HL-60 (cell line): ENCODE results near the gene IFITM10.

Experiments used
- DNase-seq, 2 experiments: peaks; one replicate each; pipeline ENCODE4 v3.0.0-alpha.2; 2010 to 2020; ENCODE audit warnings: low read depth in 1 of 2, low spot score in 1 of 2
- H3K27ac ChIP-seq: fragments of 250-450 bp; sonication (Bioruptor Pico); replicated peaks from 2 replicates; pipeline ENCODE4 v1.5.1; 2020; ENCODE audit warnings: mild to moderate bottlenecking, moderate library complexity
- H3K27me3 ChIP-seq: fragments of 250-450 bp; sonication (Bioruptor Pico); 2 replicates; pipeline ENCODE4 v1.5.1; 2021; ENCODE audit warnings: mild to moderate bottlenecking, moderate library complexity; ENCODE audit not compliant: insufficient read depth, poor library complexity, severe bottlenecking
- H3K4me3 ChIP-seq: replicated peaks from 2 replicates; pipeline ENCODE4 v1.5.1; 2011; ENCODE audit warnings: mild to moderate bottlenecking, control low read depth, low read length; ENCODE audit not compliant: insufficient read depth
- GABPA ChIP-seq: IDR thresholded peaks from 2 replicates; pipeline ENCODE4 v1.6.1; 2012; ENCODE audit warnings: low read depth
- POLR2AphosphoS5 ChIP-seq: IDR thresholded peaks from 2 replicates; pipeline ENCODE4 v1.6.1; 2012; ENCODE audit warnings: low read depth
- REST ChIP-seq: IDR thresholded peaks from 2 replicates; pipeline ENCODE4 v1.6.1; 2012; ENCODE audit warnings: low read depth; ENCODE audit not compliant: insufficient replicate concordance
- SPI1 ChIP-seq: IDR thresholded peaks from 2 replicates; pipeline ENCODE4 v1.6.1; 2012; ENCODE audit warnings: low read depth, mild to moderate bottlenecking, borderline replicate concordance
- TF ChIP-seq, protein P1 (sequence below): IDR thresholded peaks from one replicate; pipeline ENCODE4 v1.5.1; 2011; ENCODE audit warnings: low read length, control low read depth, inconsistent platforms; ENCODE audit not compliant: insufficient read depth

The IFITM10 gene

GRCh38 chr11:1774886-1775285 is 24.5 kb upstream of the IFITM10 start:
- DNase-seq = no peak
- H3K27me3 ChIP-seq = no peaks in the 10 kb centered on the region
- H3K4me3 ChIP-seq = no peak overlapping the region
- H3K27ac ChIP-seq = no peak overlapping the region
- TF ChIP-seq SPI1 (no peak), REST (no peak), GABPA (no peak), POLR2AphosphoS5 (no peak)
- TF ChIP-seq, protein P1, sequence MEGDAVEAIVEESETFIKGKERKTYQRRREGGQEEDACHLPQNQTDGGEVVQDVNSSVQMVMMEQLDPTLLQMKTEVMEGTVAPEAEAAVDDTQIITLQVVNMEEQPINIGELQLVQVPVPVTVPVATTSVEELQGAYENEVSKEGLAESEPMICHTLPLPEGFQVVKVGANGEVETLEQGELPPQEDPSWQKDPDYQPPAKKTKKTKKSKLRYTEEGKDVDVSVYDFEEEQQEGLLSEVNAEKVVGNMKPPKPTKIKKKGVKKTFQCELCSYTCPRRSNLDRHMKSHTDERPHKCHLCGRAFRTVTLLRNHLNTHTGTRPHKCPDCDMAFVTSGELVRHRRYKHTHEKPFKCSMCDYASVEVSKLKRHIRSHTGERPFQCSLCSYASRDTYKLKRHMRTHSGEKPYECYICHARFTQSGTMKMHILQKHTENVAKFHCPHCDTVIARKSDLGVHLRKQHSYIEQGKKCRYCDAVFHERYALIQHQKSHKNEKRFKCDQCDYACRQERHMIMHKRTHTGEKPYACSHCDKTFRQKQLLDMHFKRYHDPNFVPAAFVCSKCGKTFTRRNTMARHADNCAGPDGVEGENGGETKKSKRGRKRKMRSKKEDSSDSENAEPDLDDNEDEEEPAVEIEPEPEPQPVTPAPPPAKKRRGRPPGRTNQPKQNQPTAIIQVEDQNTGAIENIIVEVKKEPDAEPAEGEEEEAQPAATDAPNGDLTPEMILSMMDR = no peak

DNA sequence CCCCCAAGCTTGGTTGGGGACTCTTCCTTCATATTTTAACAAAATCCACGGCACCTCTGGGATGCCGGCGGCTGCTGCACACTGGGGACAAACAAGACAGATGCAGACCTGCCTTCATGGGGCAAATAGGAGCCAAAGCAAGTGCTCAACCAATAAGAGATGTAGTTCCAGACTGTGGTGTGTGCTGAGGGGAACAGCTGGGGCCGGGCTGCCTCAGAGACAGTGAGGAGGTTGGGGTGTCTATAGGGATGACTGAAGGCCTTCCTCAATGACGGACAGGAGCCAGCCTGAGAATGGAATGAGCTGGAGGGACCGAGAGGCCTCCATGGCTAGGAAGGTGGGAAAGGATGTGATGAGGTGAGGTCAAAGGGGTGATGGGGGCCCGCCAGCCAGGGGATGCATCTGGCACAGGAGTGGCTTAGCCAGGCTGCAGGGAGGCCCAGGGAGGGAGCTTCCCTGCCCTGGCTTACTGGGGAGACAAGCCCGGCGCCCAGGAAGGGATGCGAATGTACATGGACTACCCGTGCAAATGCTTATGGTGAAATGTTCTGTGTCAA is 23.7 kb upstream of the IFITM10 start:
- Histone ChIP-seq H3K4me3 (no peak overlapping the region), H3K27ac (peak overlapping the region; percentile 66)

More for the DNA sequence above, 23.7 kb upstream of the IFITM10 start:
- no peak for DNase-seq
- H3K27me3 ChIP-seq = no peaks in the 10 kb centered on the region
- TF ChIP-seq SPI1 = no peak
- TF ChIP-seq, protein P1 = no peak
- TF ChIP-seq POLR2AphosphoS5 = no peak
- no peak for TF ChIP-seq REST
- TF ChIP-seq GABPA = no peak
